ENCODE results near the gene VSNL1.

The VSNL1 gene

DNA sequence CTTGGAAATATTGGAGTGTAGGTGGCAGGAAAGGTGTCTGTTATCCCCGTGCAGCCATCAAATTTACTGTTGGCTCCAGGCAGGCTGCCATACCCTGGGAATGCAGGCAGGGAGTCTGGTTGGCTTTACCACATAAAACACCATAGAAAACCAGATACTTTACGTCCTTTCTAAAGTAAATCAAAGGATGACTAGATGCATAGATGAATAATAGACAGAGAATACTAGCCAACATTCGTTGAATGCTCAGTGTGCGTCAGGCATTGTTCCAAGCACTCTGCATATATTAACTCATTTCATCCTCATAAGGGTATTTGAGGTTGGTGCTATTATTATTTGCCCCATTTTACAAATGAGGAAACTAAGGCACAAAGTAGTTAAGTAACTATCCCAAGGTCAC, 65.2 kb downstream of the VSNL1 start:
- H3K27ac ChIP-seq: no peak overlapping the region
- TF ChIP-seq, protein P1, sequence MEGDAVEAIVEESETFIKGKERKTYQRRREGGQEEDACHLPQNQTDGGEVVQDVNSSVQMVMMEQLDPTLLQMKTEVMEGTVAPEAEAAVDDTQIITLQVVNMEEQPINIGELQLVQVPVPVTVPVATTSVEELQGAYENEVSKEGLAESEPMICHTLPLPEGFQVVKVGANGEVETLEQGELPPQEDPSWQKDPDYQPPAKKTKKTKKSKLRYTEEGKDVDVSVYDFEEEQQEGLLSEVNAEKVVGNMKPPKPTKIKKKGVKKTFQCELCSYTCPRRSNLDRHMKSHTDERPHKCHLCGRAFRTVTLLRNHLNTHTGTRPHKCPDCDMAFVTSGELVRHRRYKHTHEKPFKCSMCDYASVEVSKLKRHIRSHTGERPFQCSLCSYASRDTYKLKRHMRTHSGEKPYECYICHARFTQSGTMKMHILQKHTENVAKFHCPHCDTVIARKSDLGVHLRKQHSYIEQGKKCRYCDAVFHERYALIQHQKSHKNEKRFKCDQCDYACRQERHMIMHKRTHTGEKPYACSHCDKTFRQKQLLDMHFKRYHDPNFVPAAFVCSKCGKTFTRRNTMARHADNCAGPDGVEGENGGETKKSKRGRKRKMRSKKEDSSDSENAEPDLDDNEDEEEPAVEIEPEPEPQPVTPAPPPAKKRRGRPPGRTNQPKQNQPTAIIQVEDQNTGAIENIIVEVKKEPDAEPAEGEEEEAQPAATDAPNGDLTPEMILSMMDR (conservative IDR thresholded peaks at IDR 0.05): no peak

GRCh38 chr2:17606851-17607250, 66.4 kb downstream of the VSNL1 start:
- TF ChIP-seq, protein P1 (conservative IDR thresholded peaks at IDR 0.05): no peak
- no peak overlapping the region for H3K27ac ChIP-seq

GRCh38 chr2:17607379-17607778, 66.9 kb downstream of the VSNL1 start:
- TF ChIP-seq, protein P1 (conservative IDR thresholded peaks at IDR 0.05): no peak
- H3K27ac ChIP-seq: no peak overlapping the region

GRCh38 chr2:17608251-17608650, 67.8 kb downstream of the VSNL1 start:
- TF ChIP-seq, protein P1 (conservative IDR thresholded peaks at IDR 0.05): no peak
- H3K27ac ChIP-seq: no peak overlapping the region

- TF ChIP-seq, protein P1 (conservative IDR thresholded peaks at IDR 0.05): no peak
Observed at GRCh38 chr2:17610521-17610920, 70.0 kb downstream of the VSNL1 start.

GRCh38 chr2:17611036-17611435, 70.5 kb downstream of the VSNL1 start:
- TF ChIP-seq, protein P1 (conservative IDR thresholded peaks at IDR 0.05): no peak
- H3K27ac ChIP-seq: no peak overlapping the region

More at GRCh38 chr2:17610521-17610920, 70.0 kb downstream of the VSNL1 start:
- no peak overlapping the region for H3K27ac ChIP-seq

DNA sequence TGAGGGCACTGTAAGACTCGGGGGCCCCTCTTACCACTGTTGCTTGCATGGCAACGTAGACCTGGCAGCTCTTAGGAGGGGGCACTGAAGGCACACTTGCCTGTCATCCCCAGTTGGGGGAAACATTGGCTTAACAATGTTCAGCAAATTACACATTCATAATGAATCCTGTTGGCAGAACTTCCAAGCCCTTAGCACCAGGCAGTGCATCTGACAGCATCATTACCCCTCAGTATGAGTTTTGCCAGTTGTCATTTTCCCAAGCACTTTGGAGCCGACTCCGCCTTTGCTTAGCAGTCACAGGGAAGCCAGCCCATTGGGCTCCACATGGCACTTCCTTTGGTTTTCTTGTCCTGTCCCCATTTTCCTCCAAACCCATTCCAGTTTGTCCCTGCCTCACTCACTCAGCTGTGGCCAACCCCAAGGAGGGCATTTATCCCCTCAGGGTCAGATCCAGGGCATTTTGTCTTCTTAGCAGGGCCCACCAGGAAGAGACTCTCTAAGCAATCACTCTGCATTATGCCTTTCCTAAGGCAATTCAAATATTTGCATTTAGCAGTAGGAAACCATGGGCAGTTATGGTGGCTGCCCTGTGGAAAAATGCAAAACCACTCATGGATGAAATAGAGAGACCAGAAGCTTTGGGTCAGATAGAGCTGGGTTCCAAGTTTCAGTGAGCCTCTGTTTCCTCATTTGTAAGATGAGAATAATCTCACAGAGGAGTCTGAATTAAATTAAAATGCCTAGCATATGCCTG, 73.9 kb downstream of the VSNL1 start:
- no peak overlapping the region for H3K27ac ChIP-seq
- TF ChIP-seq, protein P1 (conservative IDR thresholded peaks at IDR 0.05): no peak
